ENCODE measurements around the gene FOXG1.

Gene FOXG1

DNA sequence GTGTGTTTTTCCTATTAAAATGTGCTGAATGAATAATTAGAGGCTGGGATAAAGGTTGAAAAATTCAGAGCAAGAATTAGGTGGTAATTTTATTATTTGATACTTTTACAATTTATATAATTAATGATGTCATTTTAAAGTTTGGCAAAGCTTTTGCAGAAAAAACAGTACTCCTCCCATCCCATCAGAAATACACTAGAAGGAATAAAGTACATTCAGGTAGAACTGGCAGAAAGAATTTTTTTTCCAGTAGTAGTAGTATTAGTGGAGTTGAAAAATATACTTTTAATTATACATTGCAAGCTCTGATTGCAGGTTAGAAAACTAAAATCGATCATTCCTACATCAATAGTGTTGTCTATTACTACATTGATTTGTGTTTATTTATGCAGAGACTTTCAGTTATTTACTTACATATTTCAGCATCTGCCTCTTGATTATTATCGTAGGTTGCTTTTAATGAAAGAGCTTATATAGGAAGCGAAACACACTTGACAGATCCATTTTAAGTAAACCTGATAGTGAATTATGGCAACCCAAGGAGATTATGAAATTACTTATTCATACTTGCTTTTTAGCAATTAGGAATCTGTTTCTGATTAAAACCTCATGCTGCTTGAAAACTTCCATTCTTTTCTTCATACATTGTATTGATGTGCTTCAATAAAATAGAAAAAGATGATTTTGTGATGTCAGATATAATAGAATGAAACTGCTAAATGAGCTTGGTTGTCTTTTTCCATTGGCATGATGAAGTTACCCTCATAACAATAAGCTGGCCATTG, 10.1 kb downstream of the FOXG1 start:
- DNase-seq (ENCODE audit: low spot score), result no peak

DNA sequence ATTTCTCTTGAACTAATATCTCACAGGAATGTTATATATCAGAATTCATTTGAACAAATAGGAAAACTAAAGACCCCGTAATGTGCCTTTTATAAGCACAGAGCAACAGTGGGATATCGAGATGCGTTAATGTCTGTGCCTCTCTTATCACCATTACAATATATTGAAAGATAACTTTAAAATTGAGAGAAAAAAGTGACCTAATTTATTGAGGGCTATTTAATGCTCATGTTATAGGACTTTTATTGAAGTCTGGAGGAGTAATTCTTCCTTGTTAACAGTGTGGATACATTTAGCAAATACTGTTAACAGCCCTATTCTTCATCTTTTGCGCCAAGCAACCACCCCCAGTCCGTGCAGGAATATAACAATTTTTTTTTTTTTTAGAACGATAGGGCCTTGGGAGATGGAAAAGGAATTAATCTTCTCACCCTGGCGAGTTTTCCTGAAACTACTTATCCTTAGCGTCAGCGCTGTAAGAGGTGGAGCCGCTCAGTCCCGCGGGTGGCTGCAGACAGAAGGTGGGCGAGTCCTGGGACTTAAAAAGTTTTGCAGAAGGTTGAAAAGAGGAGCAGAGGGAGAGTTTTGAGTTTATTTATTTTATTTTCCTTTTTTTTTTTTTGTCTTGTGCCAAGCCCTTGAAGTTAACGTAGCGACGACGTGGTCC, 11.0 kb downstream of the FOXG1 start:
- DNase-seq (ENCODE audit: low spot score), result no peak

DNA sequence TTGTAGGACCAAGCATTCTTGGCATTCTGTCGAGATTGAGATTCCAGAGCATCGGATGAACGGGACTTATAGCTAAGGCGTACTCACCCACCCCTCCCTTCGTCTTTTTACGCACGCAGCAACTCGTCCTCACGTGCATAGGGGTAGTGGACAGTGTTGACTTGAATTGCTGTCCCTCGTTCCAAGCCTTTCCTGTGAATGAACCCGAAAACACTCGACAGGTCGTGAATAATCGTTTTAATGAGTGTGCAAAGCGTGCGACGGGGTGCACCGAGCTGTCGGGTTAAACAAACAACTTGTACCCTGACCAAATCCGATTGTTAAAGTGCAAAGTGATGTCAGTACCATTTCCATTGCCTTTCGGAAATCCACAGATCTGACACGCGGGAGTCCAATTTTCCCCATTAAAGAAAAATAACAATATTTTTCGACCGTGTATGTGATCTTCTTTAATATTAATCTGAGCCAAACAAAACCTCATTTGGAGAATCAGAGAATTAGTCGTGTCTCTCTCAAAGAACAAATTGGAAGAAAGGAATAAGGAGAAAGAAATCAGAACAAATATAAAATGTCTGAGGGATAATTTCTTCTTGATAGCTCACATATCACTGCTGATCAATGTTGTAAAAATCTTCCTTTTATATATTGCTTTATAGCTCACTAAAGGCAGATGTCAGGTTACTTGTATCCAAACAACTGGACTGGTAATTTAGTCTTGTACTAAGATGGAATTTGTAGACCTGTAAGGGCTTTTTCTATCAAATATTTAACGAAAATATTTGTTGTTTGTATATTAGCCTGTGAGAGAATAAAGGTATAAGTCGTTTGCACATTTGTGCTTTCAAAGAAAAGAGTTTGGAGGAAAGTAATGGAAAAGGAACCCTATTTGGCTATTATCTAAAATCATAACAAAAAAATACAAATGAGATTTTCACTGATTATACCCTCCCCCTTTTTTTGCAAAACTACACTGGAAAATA, 11.8 kb downstream of the FOXG1 start:
- DNase-seq (ENCODE audit: low spot score), result peak; percentile 68

DNA sequence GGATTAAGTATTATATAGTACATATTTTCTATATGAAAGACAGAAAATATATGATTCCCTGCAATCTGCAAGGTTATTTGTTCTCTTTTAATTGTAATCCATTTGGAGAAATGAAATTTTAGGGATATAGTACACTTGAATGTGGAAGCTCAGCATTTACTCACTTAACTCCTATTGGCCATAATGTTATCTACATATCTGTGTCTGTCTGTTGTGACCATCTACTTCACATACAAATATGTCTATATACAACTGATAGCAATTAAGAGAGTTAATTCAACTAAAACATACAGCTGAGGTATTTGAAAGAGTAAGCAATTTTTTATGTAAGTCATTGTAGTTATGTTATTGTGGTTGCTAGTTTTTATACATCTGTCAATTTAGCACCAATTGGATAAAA, 12.9 kb downstream of the FOXG1 start:
- DNase-seq (ENCODE audit: low spot score), result no peak

DNA sequence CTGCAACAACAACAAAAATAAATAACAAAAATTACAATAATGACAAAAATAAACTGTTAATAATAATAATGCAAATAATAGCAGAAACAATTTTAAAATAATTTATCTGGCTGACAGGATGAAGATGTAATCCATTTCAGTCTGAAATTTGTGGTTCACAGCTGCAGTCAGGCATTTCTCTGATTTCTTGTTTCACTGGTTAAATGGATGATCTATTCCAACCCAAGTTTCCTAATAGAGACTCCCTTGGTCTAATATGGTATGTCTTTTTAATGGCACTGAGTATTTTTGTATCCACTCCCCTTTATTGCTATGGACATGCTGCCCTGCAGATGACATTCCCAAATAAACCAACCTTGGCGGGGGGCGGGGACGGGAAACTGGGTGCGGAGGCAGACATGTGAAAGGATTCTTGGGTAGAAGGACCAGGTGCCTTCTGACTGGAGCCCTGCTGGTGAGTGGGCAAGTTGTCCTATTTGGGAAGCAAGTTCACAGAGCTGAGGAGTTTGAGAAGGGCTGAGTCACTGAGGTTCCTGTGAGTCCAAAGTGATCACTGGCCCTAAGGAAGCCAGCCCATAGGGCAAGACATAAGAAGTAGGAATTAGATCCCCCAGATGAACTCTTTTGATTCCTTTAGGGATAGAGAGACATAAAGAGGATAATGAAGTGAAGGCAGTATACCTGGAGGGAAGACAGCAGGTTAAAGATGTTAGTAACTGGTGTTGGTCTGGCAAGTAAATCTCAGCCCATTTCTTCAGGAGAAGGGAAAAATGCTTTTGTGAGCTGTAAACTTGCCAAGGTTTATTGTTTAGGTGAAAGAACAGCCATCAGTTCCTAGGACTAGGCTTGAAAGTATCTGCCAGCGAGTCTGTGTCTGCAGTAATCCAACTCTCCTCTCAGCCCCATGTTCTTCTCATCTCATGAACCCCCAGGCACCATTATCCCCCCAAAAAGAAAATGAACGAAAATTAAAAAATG, 14.5 kb downstream of the FOXG1 start:
- DNase-seq (ENCODE audit: low spot score), result no peak

DNA sequence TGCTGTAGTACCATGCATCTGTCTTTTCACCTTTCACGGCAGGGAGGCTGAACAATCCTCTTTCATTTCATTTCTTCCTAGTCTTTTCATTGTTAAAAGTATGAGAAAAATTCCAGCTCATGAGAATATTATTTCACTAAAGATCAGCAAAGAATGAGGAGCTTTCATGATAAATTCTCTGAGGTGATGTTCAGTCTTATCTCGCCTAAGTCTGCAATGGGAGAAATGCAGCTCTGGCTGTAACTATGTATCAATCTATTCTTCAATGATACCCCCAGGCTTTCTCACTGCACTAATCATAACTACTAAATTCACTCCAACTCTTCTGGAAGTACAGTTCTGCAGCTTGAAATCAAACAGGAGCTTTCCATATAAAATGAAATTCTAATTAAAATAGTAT, 15.7 kb downstream of the FOXG1 start:
- DNase-seq (ENCODE audit: low spot score), result no peak

DNA sequence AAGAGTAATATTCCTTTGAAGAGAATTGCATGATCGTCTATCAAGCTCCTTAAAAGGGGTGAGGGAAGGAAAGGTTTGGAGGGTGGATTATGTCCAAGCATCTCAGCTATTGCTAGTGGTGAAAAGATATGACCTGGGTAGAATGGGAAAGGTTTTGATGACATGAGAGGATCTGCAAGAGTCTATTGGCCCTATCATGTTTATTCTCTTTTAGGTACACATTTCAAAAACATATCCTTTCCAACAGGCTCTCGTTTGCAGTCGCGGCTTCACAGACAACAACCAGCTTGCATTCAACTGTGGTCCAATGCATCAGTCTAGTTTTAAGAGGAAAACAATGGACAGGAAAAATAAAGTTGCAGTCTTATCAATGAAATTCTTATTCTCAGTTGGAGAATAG, 17.1 kb downstream of the FOXG1 start:
- no peak for DNase-seq (ENCODE audit: low spot score)

DNA sequence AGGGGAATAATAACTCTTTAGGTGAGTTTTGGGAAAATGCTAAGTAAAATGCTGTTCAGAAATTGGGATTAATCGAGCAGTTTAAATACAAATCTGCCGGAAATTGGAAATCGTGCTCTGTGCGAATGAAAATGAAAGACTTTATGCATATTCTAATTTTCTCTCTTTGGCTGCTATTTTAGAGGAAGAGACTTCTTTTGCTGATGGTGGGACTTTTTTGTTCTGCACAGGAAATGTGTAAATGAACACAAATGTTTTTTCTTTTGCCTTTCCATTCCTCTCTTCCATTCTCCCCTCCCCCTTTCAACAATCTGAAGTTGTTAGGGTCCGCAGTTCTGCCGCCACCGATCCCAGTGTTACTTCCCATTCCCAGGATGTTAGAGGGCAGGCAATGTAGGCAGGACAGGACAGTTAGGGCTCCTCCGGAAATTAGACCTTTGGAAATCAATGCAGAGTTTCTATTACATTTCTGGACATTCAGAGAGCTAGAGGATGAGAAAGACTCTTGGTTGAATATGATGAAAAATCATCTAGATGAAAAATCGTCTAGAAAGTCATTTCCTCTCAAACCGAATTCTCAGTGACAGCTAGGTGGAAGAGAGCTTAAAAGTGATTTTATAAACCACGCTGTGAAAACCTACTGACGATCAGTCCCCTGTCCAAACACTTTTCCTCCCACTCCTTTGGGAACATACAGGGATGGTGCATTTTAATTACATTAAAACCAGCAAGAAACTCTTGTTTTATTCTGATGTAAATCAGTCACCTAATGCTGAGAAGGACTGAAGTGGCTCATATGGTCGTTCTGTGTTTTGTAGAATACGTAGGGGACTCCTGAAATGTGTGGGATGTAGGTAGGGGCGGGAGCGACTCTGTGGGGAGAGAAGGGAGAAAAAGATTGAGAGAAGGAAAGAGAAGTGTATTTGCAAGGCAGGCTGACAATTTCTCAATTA, 17.8 kb downstream of the FOXG1 start:
- DNase-seq (ENCODE audit: low spot score), result no peak

DNA sequence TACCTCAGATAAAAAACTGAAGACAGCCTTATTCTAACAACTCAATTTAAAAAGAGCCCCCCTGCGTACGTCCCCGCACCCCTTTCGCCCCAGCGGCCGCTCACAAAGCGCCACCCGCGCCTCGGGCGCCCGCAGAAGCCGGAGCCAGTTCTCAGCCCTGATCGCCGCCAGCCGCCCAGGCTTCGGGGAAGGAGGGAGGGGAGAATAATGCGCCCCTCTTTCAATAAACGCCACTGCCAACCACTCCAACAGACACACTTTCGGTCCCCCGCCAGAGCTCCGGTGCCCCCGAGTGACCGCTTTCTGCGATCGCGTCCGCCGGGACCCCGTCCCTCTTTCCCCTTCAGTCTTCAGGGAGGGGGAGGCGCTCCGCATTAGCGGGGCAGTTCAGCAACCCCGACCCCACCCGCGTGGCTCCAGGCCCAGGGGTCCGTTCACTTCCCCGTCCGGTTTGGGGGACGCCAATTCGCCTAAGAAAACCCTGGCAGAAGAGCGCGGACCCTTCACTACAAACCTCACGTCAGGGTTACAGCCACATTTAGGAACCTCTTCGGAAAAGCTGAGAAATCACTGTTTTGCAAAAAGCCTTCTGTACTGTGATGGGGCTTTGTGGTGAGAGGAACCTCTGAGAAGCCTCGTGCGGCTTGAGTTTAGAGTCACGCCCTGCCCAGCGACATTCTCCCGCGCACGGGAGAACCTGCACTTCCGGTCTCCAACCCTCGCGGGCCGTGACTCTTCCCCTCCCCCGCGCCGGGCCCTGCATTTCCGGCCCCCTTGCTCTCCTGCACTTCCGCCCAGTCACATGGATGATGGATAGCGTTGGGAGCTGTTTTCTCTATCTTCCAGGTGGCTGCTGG, 18.7 kb downstream of the FOXG1 start:
- peak; percentile 70 for DNase-seq (ENCODE audit: low spot score)

DNA sequence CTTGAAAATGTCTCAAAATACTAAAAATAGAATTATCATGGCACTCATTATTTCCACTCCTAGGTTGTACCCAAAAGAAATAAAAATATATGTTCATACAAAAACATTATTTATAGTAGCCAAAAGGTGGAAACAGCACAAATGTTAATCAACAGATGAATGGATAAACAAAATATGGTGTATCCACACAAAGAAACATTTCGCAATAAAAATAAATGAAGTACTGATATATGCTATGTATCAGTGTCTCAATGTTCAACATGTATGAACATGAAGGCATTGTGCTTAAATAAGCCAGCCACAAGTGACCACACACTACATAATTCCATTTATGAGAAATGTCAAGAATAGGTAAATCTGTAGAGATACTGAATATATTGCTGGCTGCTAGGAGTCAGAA, 40.9 kb downstream of the FOXG1 start:
- DNase-seq (ENCODE audit: low spot score), result no peak

DNA sequence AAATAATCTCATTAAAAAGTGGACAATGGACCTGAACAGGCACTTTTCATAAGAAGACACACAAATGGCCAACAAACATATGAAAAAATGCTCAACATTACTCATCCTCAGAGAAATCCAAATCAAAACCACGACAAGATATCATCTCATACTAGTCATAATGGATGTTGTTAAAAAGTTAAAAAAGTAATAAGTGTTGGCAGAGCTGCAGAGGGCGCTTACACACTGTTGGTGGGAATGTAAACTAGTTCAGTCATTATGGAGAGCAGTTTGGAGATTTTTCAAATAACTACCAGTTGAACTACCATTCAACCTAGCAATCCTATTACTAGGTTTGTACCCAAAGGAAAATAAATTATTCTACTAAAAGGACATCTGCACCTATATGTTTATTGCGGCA, 47.2 kb downstream of the FOXG1 start:
- DNase-seq (ENCODE audit: low spot score), result no peak
